GM12892 (cell line): ENCODE measurements around the gene DNAJB13.

Experiments
- POLR2A ChIP-seq: IDR thresholded peaks from 2 replicates; pipeline ENCODE4 v1.6.1; 2011; ENCODE audit warnings: low read depth, low read length, control low read depth
- POLR2AphosphoS5 ChIP-seq: IDR thresholded peaks from 2 replicates; pipeline ENCODE4 v1.6.1; 2011; ENCODE audit warnings: low read depth, low read length, control low read depth
- TAF1 ChIP-seq: IDR thresholded peaks from 2 replicates; pipeline ENCODE4 v1.6.1; 2011; ENCODE audit warnings: low read depth, mild to moderate bottlenecking, control low read depth, low read length, borderline replicate concordance

GRCh38 chr11:73950869-73951710 is at the start of gene DNAJB13:
- TF ChIP-seq POLR2A (no peak), POLR2AphosphoS5 (no peak), TAF1 (no peak)
